NOMO-1 (cell line): ENCODE results near the gene NLRP6.
"Not testable (repeated sequence)": the region's sequence is repeated elsewhere in the genome, so short reads cannot be mapped to it uniquely, and the experiment has no call there.

Experiments
- DNase-seq, 2 experiments: peaks; one replicate each; lab custom pipeline; 2025; ENCODE audit not compliant: unreplicated experiment in 2 of 2; lab: John Stamatoyannopoulos, UW

Gene NLRP6

DNA sequence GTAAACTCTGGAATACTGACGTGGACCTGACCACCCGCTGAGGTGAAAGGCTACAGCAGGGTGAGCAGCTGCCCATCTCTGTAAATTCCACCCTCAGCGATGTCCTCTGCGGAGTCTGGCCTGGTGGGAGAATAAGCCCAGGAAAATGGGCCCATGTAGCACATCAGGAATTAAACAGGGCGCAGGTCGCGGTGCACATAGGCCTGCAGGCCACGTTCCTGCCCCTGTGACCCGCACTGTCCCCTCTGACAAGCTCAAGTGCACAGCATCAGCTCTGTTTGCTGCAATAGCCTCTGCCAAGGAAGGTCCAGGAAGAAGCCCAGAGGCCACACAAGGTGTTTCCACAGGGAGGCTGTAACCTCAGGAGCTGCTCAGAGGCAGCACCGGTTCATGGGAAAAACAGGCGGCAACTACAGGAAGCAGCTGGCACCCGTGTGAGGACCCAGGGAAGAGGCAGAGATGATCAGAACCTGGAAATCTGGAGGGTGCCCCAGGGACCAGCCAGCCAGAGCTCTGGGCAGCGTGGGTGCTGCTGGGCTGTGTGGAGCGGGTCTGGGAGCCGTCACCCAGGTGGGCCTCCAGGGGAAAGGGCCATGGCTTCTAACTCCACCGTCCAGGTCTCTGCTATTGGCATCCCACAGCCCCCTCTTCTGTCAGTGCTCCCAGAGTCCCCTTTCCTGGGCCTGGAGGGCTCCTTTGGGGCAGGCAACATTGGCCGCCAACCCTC lies 28.6 kb downstream of the NLRP6 start:
- no peak for DNase-seq

DNA sequence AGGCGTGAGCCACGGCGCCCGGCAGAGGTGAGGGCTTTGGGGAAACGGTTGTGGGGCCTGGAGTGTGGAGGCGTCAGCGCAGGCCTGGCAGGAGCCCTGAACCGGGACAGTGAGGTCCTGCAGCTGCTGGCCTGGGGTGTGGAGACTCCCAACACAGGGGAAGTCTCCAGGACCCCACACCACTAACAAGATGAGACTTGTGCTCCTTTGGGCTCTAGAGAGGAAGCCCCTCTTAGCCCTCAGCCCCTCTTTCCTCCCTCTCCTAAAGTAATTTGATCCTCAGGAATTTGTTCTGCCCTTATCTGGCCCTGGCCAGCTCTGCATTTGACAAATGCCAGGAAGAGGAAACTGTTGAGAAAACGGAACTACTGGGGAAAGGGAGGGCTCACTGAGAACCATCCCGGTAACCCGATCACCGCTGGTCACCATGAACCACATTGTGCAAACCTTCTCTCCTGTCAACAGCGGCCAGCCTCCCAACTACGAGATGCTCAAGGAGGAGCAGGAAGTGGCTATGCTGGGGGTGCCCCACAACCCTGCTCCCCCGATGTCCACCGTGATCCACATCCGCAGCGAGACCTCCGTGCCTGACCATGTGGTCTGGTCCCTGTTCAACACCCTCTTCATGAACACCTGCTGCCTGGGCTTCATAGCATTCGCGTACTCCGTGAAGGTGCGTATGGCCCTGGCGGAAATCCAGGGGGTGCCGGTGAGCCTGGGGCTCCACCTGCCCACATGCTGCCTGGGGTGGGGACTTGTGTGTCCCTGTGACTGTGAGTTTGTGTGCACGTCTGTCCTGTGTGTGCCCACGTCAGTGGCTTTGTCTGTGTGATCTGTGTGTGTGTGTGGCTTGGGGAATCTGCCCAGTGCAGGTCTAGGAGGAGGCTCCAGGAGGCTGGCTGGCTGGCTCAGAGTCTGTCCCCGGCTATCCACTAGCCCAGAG lies 29.8 kb downstream of the NLRP6 start, which contains the start of gene IFITM2:
Gene IFITM2 (plus strand): TSS at position 51 of the 943 bp plus-strand sequence. CDS start 377 bp downstream, at position 428.
- DNase-seq = peak; percentile 76 to 79

DNA sequence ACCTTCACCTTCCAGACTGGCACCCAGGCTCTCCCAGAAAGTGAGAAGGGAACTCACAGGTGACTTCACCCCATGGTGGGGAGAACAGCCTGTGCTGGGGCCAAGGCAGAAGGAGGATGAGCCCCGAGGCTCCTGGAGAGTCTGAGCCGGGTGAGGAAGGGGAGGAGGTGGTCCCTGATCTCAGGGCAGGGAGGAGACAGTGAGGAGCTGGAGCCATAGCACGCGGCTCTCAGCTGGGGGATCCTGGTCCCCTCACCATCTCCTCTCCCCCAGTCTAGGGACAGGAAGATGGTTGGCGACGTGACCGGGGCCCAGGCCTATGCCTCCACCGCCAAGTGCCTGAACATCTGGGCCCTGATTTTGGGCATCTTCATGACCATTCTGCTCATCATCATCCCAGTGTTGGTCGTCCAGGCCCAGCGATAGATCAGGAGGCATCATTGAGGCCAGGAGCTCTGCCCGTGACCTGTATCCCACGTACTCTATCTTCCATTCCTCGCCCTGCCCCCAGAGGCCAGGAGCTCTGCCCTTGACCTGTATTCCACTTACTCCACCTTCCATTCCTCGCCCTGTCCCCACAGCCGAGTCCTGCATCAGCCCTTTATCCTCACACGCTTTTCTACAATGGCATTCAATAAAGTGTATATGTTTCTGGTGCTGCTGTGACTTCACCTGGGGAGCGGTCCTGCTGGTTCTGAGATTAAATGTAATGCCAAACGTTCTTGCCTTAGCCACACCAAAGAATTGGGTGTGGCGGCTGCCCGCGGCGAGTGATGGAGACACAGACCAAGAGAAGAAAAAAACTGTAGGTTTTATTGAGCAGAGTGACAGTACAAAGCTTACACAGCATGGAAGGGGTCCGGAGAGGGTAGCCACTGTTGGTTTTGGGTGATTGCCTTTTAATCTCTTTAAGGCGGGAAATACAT lies 30.8 kb downstream of the NLRP6 start:
- not testable (repeated sequence) for DNase-seq

GRCh38 chr11:309979-310572 lies 31.9 kb downstream of the NLRP6 start:
- not testable (repeated sequence) for DNase-seq

DNA sequence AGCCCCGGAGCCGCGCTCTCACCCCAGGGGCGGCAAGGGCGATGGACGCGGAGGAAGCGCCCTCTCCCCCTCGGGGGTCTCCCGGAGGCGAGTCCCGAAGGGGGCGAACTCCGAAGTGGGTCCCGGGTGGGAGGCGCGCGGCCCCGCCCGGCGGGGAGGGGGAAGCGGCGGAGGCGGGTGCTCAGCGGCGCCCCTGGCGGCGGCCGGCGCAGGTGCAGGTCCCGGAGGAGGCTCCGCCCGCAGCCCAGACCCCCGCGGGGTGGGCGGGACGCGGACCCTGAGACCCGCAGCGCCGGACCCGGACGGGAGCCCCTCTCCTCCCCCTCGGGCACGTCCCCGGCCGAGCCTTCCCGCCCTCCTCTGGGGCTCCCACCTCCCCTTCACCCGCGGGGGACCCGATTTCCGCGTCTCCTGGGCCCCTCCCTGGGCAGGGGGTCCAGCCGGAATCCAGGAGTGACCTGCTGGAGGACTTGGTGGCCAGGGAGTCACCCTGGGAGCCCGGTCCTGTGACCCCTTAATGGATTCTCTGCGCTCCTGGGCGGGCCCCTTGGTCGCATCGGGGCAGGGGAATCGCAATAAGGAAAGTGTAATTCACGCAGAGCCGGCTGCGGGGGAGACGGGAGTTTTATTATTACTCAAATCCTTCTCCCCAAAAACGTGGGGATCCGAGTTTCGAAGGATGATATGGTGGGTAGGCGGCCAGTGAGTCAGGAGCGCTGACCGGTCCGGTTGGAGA lies 33.0 kb downstream of the NLRP6 start:
- not testable (repeated sequence) for DNase-seq

GRCh38 chr11:312092-312816 lies 34.0 kb downstream of the NLRP6 start:
- DNase-seq = no peak

DNA sequence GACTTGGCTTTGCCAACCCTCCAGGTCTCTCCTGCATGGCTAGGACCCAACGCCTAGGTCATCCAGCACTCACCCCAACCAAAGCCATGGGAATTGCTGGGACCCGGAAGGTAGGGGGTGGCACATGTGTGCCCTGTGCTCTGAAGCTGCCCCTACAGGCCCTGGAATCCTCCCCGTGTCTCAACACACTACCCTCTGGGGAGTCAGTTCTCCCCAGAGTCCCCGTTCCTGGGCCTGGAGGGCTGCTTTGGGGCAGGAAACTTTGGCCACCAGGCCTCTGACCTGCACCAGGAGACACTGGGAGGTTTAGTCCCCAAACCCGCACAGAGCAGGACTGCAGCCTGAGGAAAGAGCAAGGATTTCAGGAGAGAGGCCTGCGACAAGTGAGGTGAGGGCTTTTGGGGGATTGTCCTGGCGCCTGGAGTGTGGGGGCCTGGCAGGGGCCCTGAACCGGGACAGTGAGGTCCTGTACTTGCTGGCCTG lies 35.1 kb downstream of the NLRP6 start:
- DNase-seq = no peak

DNA sequence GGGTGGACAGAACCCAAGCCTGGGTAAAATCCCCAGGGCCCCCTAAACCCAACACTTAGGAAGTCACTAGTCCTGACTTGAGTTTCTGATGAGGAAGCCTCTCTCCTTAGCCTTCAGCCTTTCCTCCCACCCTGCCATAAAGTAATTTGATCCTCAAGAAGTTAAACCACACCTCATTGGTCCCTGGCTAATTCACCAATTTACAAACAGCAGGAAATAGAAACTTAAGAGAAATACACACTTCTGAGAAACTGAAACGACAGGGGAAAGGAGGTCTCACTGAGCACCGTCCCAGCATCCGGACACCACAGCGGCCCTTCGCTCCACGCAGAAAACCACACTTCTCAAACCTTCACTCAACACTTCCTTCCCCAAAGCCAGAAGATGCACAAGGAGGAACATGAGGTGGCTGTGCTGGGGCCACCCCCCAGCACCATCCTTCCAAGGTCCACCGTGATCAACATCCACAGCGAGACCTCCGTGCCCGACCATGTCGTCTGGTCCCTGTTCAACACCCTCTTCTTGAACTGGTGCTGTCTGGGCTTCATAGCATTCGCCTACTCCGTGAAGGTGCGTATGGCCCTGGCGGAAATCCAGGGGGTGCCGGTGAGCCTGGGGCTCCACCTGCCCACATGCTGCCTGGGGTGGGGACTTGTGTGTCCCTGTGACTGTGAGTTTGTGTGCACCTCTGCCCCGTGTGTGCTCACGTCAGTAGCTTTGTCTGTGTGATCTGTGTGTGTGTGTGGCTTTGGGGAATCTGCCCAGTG lies 35.8 kb downstream of the NLRP6 start, which contains the start of gene IFITM1:
Gene IFITM1 (plus strand): TSS at position 254 of the 767 bp plus-strand sequence. CDS start 131 bp downstream, at position 385.
- DNase-seq = peak in 1 of 2 experiments; percentile 48

- DNase-seq = not testable (repeated sequence)
These were observed 36.3 kb downstream of the NLRP6 start for GRCh38 chr11:314554-314875.

DNA sequence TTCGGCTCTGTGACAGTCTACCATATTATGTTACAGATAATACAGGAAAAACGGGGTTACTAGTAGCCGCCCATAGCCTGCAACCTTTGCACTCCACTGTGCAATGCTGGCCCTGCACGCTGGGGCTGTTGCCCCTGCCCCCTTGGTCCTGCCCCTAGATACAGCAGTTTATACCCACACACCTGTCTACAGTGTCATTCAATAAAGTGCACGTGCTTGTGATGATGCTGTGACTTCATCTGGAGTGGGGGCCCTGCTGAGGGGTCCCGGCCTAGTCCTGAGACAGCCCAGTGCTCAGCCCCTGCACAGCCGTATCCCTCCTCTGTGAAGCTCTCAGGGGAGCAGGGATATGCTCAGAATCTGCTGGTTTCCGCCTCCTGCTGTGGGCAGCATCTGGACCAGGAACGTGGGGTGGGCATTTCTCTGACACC lies 36.9 kb downstream of the NLRP6 start:
- DNase-seq = no peak

- no peak for DNase-seq
These were observed 37.3 kb downstream of the NLRP6 start for GRCh38 chr11:315516-315994.

- DNase-seq = no peak
These were observed 38.0 kb downstream of the NLRP6 start for GRCh38 chr11:316031-316701.

DNA sequence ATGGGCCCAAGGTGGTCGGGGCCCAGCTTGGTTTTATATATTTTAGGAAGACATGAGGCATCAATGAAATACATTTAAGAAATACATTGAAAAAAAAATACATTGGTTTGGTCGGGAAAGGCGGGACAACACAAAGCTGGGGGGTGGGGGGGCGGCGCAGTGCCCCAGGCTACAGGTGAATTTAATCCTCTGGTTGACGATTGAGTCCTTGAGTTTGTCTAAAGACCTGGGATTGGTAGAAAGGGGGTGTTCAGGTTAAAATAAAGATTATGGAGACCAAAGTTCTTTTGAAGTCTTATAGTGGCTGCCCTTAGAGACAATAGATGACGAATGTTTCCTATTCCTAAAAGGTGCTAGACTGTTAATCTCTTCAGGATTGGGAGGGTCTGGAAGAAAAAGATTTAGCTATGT lies 38.7 kb downstream of the NLRP6 start:
- no peak for DNase-seq

DNA sequence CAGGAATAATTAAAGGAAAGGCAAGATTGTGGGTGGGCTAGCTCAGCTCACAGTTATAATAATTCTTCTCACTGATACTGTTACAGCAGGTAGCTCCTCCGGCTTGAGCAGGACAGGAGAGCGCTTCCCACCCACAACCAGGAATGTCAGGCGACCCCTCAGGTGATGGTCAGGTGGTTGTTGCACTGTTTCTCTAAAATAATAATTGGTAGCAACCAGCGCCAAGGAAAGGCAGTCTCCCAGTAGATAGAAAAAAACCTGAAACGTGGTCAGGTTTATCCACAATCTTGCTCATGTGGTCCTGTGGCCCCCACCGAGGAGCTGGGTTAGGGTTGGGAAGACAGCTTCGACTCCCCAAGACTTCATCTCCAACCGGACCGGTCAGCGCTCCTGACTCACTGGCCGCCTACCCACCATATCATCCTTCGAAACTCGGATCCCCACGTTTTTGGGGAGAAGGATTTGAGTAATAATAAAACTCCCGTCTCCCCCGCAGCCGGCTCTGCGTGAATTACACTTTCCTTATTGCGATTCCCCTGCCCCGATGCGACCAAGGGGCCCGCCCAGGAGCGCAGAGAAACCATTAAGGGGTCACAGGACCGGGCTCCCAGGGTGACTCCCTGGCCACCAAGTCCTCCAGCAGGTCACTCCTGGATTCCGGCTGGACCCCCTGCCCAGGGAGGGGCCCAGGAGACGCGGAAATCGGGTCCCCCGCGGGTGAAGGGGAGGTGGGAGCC lies 39.6 kb downstream of the NLRP6 start:
- DNase-seq = not testable (repeated sequence)

- not testable (repeated sequence) for DNase-seq
These were observed 40.4 kb downstream of the NLRP6 start for GRCh38 chr11:318405-319120.
